ENCODE data around the gene BPIFA3.
"Not testable (repeated sequence)": the region's sequence is repeated elsewhere in the genome, so short reads cannot be mapped to it uniquely, and the experiment has no call there.

BPIFA3 gene

GRCh38 chr20:33217052-33217451 lies at the start of gene BPIFA3:
Gene BPIFA3 (plus strand): TSS chr20:33217352. CDS start chr20:33217537, 185 bp downstream.
- DNase-seq: no peak

GRCh38 chr20:33167859-33168258 lies 49.3 kb upstream of the BPIFA3 start, which contains the start of gene BPIFA2:
Gene BPIFA2 (plus strand): TSS chr20:33168159. CDS start chr20:33169146, 987 bp downstream.
- no peak for DNase-seq

- peak; percentile 46 for DNase-seq
These were observed 47.9 kb upstream of the BPIFA3 start for GRCh38 chr20:33169176-33169794.

DNA sequence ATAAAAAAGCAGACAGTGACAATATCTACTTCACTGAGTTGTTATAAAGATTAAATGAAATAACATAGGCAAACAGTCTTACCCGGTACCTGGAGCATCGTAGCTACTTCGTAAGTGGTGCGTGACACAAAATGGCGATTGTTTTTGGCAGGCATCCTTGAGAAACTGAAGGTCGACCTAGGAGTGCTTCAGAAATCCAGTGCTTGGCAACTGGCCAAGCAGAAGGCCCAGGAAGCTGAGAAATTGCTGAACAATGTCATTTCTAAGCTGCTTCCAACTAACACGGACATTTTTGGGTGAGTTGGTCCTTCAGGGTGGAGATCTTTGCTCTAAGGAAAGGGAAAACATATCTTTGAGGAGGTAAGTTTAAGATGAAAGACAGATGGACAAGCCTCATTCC lies 44.4 kb upstream of the BPIFA3 start:
- no peak for DNase-seq

- DNase-seq: peak; percentile 43
These were observed 42.0 kb upstream of the BPIFA3 start for GRCh38 chr20:33175123-33175522.

DNA sequence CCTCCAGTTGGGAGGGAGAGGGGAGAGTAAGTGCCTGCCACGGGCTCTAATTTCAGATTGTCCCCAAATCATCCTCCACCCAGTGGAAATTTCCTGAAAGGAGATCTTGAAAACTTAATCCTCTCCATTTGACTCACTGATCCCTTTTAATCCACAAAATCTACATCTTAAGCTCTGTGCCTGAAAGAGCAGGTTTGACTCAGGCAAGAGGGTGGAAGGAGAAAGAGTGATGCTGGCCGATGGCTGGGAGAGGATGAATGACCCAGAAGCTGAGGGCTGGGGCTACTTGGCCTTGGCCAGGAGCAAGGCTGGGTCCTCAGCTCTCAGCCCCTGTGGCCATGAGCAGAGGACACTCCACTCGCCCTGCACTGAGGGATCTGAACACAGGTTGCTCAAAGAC lies 41.1 kb upstream of the BPIFA3 start:
- no peak for DNase-seq

DNA sequence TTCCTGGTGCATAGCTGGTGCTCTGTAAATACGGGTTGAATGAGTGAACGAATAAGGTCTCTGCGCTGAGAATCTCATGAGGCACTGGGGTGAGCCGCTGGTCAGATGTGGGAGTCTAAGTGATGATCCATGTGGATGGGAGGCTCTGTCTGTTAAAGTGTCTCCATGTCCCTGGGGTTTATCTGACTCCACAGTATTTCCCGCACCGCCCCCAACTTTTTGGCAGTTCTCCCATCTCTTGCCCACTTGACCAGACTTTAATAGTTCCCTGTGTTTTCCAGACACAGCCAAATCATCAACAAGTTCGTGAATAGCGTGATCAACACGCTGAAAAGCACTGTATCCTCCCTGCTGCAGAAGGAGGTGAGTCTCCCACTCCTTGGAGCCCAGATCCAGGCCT lies 39.3 kb upstream of the BPIFA3 start:
- DNase-seq: no peak

DNA sequence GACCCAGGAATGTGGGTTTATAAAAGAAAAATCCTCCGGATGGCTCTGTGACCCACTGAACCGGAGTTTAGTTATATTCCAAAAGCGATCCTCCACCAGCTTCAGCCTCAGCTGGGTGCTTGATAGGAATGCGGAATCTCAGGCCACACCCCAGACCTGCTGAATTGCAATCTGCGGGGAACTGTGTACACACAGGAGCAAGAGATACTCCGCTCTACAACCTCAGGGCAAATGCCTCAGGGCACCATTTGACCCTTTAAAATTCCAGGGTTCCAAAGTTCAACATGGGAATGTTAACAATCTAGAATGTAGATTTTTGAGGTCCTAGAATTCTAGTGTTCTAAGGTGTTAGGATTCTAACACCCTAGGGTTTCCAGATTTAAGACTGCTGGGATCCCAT lies 38.4 kb upstream of the BPIFA3 start:
- no peak for DNase-seq

- DNase-seq: no peak
These were observed 37.0 kb upstream of the BPIFA3 start for GRCh38 chr20:33180169-33180568.

DNA sequence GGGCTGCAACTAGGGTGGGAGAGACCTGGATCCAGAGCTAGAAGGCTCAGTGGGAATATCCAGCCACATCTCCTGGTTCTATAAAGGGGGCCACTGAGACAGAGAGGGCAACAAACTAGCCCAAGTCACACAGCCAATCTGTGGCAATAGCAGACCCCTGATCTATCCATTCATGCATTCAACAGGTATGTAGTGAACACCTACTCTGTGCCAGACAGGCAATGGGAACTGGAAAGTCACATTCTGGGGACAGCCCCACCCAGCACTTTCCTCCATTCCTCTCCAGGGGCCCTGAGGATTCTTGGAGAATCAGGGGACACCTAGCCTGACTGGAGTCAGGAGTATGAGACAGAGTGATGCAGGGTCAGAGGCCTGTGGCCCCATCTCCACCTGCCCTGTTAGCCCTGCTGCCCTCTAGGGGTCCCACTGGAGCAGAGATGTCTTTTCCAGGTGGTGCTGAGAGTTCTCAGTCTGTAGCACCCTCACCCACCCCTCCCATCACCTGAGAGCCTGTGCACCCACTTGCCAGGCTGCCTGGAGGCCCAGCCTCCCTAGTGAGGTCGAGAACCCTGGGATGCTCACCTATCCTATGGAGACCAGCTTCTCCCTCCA lies 35.6 kb upstream of the BPIFA3 start:
- DNase-seq: no peak

- no peak for DNase-seq
These were observed 33.8 kb upstream of the BPIFA3 start for GRCh38 chr20:33183312-33183711.

- DNase-seq: not testable (repeated sequence)
These were observed 32.0 kb upstream of the BPIFA3 start for GRCh38 chr20:33185031-33185590.

GRCh38 chr20:33187491-33187890 lies 29.7 kb upstream of the BPIFA3 start:
- DNase-seq: no peak

- DNase-seq: no peak
These were observed 28.7 kb upstream of the BPIFA3 start for GRCh38 chr20:33188421-33188820.

DNA sequence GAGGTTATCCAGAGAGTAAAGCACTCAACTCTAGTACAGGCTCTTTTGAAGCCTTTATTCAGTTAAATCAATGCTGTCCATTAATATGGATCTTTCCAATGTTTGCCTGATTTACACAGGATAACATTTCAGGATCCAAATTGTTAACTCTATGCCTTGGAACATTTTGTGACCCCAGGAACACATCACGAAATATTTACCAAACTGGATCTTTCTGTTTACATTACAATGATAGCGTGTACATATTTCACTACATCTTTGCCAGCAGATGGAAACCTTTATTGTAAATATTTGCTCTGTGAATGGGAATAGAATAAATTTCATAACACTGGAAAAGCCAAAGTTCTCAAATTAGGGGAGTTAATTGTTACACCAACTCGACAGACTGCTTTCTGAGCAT lies 25.7 kb upstream of the BPIFA3 start:
- DNase-seq: peak; percentile 23

DNA sequence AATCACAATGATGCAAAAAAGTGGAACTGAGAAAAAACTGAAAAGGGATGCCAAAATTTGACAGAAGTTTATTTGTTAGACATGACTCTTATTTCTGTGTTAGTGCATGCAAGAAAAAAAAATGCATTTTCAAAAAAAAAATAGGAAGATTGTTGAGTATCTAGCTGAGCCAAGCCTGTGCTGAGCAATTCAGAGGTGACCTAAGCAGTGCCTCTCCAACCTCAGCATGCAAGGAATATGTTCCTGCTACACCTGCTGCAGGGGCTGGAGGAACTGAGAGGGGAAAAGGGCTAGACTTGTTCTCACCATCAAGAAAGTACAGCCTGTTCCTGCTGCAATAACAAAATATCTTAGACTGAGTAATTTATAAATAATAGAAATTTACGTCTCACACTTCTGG lies 25.2 kb upstream of the BPIFA3 start:
- DNase-seq: no peak

DNA sequence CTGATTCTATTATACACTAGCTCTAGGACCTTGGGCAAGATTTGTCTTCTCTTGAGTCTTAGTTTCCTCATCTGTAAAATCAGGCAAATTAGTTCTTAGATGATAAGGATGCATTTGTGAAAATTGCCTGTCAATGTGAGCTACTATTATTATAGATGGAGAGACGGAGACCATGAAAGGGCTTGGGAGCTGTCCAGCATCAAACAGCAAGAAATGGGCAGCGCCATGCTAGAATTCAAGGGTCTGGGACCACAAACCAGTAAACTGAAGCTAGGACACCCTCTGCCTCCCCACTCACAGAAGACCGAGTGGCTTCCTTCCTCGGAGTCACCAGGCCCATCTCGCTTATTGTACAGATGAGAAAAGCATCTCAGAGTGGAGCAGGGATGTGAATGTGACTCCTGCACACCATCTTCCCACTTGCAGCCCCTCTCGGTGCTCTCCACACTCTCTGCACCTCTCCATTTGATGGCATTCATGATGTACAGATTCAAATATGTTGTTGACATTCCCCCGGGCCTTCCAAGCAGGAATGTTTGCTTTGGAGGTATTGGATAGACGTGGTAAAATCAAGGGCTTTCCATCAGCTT lies 24.1 kb upstream of the BPIFA3 start:
- DNase-seq: no peak

DNA sequence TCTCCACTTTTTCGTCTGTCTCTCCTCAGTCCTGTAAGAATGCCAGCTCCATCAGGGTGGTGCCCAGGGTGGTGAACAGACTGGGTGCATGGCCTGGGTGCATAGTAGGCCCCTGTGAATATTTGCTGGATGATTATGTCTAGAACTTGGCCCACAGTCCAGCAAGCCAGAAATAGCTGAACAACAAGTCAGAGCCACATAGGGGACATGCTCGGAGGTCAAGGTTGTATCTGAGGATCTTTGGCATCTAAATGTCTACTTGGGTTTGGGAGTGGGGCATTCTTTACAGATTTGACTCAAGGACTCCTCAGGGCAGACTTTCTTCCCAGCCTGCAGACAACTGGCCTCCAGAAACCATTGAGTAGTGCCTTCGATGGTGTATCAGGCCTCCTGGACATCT lies 18.1 kb upstream of the BPIFA3 start:
- no peak for DNase-seq

DNA sequence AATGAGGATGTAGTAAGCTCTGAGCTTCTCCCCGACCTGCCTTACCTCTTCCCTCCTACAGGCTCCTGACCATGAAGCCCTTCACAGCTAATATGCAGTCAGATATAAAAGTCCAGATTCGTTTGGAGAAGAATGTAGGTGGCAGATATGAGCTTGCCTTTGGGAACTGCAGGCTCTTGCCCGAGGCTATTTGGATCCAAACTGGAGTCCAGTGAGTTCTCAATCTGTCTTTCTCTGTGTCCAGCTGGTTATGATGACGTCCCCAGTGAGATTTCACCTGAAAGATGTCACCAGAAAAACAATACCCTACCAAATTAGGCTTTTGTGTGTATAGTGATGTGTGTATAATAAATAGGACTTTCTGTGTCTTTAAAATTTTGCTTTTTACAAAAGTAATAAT lies 14.7 kb upstream of the BPIFA3 start:
- DNase-seq: no peak

- no peak for DNase-seq
These were observed 13.7 kb upstream of the BPIFA3 start for GRCh38 chr20:33203444-33203843.

GRCh38 chr20:33209789-33210188 lies 7.4 kb upstream of the BPIFA3 start:
- peak; percentile 68 for DNase-seq

- DNase-seq: no peak
These were observed 6.8 kb upstream of the BPIFA3 start for GRCh38 chr20:33210371-33210770.

DNA sequence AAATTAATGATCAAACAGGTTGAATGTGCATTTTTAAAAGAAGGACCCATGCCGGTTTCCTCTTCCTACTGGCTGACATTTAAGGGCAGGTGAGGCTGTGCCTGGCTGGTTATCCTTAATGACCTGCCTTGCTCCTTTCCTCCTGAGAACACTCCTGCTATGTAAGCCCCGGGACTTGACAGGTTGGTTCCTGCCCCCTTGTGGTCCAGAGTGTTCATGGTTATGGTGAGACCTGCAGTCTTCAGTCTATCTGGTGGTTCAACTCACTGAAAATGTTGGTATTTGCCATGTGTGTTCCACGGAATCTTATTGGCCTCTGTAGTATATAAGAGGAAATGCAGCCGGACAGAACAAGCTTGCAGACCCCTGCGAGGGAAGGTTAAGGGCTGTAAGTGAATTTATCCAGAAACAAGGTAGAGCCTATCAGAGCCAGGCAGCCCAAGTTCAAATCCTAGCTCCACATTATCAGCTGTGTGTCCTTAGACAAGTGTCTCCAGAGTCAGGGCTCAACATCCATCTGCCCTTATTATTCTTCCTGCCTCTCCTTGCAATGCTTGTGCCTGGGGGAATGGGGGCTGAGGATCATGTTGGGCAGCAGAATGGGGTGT lies 5.2 kb upstream of the BPIFA3 start:
- peak; percentile 84 for DNase-seq

GRCh38 chr20:33224399-33224798 lies 7.2 kb downstream of the BPIFA3 start:
- no peak for DNase-seq

All from DMS53 (cell line).